Measurements from ENCODE around the gene OR56A1.

DNA sequence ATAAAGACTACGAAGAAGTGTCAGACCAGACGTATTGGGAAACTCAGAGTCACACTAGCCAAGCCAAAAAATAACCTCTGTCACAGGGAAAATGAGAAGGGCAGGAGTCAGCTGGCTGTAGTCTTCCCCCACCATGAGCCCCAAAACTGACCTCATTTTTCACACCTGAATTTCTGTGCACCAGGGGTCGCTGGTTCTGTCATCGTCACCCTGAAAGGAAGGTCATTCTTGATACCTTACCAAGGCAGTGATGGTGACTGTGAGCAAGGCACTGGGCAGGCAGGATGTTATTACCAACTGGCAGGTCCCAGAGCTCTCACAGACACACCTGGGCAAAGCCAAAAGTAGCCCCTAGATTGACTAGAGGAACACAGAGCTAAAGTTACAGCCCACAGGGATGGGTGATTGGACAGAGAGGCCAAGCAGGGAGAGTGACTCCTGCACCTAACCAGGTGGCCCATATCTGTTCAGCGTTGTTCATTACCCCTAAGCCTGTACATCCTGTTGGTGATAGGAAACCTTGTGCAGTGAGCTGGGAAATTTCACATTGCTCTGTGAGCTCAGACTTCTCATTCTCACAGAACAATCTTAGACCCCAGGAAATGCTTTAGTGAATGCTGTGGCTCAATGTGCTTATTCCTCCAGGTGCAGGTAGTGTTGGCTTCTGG is 32.3 kb upstream of the OR56A1 start:
- TF ChIP-seq EZH2 (IDR thresholded peaks at IDR 0.05; ENCODE audit: borderline replicate concordance, insufficient read depth, low read length, poor library complexity, severe bottlenecking) (no peak), POLR2AphosphoS5 (IDR thresholded peaks at IDR 0.05) (no peak), RAD21 (conservative IDR thresholded peaks at IDR 0.05) (no peak), SMC3 (conservative IDR thresholded peaks at IDR 0.05; ENCODE audit: poor library complexity) (no peak)
- TF ChIP-seq, protein P1, sequence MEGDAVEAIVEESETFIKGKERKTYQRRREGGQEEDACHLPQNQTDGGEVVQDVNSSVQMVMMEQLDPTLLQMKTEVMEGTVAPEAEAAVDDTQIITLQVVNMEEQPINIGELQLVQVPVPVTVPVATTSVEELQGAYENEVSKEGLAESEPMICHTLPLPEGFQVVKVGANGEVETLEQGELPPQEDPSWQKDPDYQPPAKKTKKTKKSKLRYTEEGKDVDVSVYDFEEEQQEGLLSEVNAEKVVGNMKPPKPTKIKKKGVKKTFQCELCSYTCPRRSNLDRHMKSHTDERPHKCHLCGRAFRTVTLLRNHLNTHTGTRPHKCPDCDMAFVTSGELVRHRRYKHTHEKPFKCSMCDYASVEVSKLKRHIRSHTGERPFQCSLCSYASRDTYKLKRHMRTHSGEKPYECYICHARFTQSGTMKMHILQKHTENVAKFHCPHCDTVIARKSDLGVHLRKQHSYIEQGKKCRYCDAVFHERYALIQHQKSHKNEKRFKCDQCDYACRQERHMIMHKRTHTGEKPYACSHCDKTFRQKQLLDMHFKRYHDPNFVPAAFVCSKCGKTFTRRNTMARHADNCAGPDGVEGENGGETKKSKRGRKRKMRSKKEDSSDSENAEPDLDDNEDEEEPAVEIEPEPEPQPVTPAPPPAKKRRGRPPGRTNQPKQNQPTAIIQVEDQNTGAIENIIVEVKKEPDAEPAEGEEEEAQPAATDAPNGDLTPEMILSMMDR (IDR thresholded peaks at IDR 0.05; ENCODE audit: poor library complexity, severe bottlenecking): no peak

Data from neural cell (in vitro differentiated cells).